Esophagus muscularis mucosa (tissue), 4 donors: ENCODE results near the gene HPD. TPM values are rescaled to one million over a fixed set of nuclear protein-coding genes. Genes with fewer than 3 reads are reported as not detected.
"Not testable (repeated sequence)": the region's sequence is repeated elsewhere in the genome, so short reads cannot be mapped to it uniquely, and the experiment has no call there.

ENCODE experiments used
- DNase-seq: peaks from one replicate; pipeline ENCODE4 v3.0.0-alpha.2; 2017; ENCODE audit errors: extremely low spot score
- H3K27ac ChIP-seq, 4 donors: fragments of 200-600 bp; sonication (generic); replicated peaks in 1 of 4; 1 replicate in 3 of 4; 2 replicates in 1 of 4; pipeline ENCODE4 v1.5.1; 2016 to 2019; ENCODE audit warnings: mild to moderate bottlenecking in 1 of 4
- H3K27me3 ChIP-seq, 4 donors: fragments of 200-600 bp; sonication (generic); one replicate each; pipeline versions ENCODE4 v1.5.1 to v1.6.0; 2016 to 2019
- H3K36me3 ChIP-seq, 4 donors: fragments of 200-600 bp; sonication (generic); one replicate each; pipeline ENCODE4 v1.5.1; 2016 to 2019
- H3K4me1 ChIP-seq, 4 donors: fragments of 200-600 bp; sonication (generic); one replicate each; pipeline ENCODE4 v1.5.1; 2016 to 2019
- H3K4me3 ChIP-seq, 4 donors: fragments of 200-600 bp; sonication (generic); 1 replicate in 2 of 4; 2 replicates in 2 of 4; pipeline ENCODE4 v1.5.1; 2016 to 2019; ENCODE audit warnings: mild to moderate bottlenecking in 4 of 4, moderate library complexity in 1 of 4
- H3K9me3 ChIP-seq, 4 donors: fragments of 200-600 bp; sonication (generic); 1 replicate in 3 of 4; 2 replicates in 1 of 4; pipeline ENCODE4 v1.5.1; 2016 to 2019
- EP300 ChIP-seq: sonication (generic); formaldehyde crosslinking; IDR thresholded peaks from one replicate; pipeline ENCODE4 v1.6.1; 2017; ENCODE audit warnings: antibody characterized with exemption
- POLR2A ChIP-seq: fragments of 450-650 bp; IDR thresholded peaks from one replicate; pipeline ENCODE4 v1.6.1; 2017; ENCODE audit warnings: antibody characterized with exemption, moderate library complexity, mild to moderate bottlenecking, low read depth
- POLR2AphosphoS5 ChIP-seq, 2 donors: sonication (generic); formaldehyde crosslinking; IDR thresholded peaks; one replicate each; pipeline ENCODE4 v1.6.1; 2017; ENCODE audit warnings: antibody characterized with exemption in 2 of 2
- WGBS: methylation state at CpG from one replicate; pipeline ENCODE4 v1.1.5; 2018; 5-methylcytosine and 5-hydroxymethylcytosine counted together
- intact Hi-C: fragments of 100-400 bp; cut with DNase I; formaldehyde crosslinking; loops from one replicate; pipeline ENCODE4 v1.15.1; 2023
- total RNA-seq, 4 donors: library from RNA; depleted of rRNA; stranded (reverse); fragments of >200 nt; gene quantifications; one replicate each; pipeline versions ENCODE4 v1.1.0 to v1.2.1, GENCODE V29; 2016
- TF ChIP-seq, protein P1 (sequence below), 3 experiments: fragments of 200-600 bp in 2 of 3; fragments of 450-650 bp in 1 of 3; sonication (generic) in 2 of 3; IDR thresholded peaks; one replicate each; pipeline ENCODE4 v1.5.1; 2017 to 2019; ENCODE audit warnings: antibody characterized with exemption in 3 of 3, mild to moderate bottlenecking in 2 of 3, moderate library complexity in 1 of 3

The HPD gene
- total RNA-seq, 4 donors from 2014 or later, result 0.65 to 3.3 (median 1.3) TPM

DNA sequence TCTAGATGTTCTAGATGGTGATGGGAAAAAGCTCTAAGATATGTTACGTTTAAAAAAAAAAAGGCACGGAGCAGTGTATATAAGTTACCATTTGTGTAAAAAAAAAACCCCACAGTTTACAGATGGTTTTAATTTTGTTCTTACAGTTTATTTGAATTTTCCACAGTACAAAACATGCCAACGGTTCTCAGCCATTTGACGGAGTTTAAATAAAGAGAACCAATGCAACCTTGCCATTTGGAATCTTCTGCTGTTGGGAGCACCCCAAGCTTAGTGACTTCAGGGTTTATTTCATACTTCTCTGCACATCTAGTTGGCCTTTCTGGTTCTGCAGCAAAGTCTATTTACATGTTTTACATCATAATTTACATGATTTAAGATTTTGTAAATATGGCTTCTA, 7.7 kb upstream of the HPD start:
- H3K27me3 ChIP-seq, result no peaks in the 10 kb centered on the region
- no peak for DNase-seq
- no peak overlapping the region for H3K27ac ChIP-seq
- no peaks in the 10 kb centered on the region for H3K9me3 ChIP-seq
- no peak overlapping the region for H3K4me3 ChIP-seq
- no peaks in the 10 kb centered on the region for H3K36me3 ChIP-seq
- peaks cover 0 to 3% (median 0%) of the 10 kb centered on the region in 4 donors for H3K4me1 ChIP-seq
- WGBS, result 52% methylated on average over 4 of the region's 4 CpGs
- TF ChIP-seq POLR2A, result no peak
- no peak for TF ChIP-seq POLR2AphosphoS5 (IDR thresholded peaks at IDR 0.05)
- TF ChIP-seq, protein P1, sequence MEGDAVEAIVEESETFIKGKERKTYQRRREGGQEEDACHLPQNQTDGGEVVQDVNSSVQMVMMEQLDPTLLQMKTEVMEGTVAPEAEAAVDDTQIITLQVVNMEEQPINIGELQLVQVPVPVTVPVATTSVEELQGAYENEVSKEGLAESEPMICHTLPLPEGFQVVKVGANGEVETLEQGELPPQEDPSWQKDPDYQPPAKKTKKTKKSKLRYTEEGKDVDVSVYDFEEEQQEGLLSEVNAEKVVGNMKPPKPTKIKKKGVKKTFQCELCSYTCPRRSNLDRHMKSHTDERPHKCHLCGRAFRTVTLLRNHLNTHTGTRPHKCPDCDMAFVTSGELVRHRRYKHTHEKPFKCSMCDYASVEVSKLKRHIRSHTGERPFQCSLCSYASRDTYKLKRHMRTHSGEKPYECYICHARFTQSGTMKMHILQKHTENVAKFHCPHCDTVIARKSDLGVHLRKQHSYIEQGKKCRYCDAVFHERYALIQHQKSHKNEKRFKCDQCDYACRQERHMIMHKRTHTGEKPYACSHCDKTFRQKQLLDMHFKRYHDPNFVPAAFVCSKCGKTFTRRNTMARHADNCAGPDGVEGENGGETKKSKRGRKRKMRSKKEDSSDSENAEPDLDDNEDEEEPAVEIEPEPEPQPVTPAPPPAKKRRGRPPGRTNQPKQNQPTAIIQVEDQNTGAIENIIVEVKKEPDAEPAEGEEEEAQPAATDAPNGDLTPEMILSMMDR (IDR thresholded peaks at IDR 0.05), result no peak
- no peak for TF ChIP-seq EP300
- intact Hi-C loops, result no loop called here

DNA sequence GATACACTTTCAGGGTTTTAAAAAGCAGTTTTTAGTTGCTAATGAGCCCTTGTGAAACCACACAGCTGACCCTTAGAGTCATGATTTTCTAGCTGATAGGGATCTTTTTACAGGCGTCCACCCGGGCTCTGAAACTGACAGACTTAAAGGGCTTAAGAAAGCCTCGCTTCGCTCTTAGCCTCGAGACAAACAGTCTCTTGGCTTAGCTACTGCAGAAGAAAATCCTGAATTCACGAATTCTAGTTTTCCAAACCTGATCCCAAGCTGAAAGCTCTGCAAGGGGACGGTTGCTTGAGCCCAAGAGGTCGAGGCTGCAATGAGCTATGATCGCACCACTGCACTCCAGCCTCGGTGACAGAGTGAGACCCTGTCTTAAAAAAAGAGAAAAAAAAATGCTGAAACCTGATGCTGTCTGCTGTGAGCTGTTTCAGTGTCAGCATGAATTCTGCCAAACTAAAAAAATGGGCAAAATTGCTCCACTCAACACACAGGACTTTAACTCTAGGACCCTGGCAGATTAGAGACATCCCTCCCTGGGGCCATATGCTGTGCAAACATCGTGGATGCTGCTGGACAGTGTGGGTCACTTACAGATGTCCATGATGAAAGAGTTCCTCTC, 3.1 kb upstream of the HPD start:
- intact Hi-C loops, result no loop called here
- no peak for DNase-seq
- peaks cover 15 to 31% (median 25%) of the 10 kb centered on the region in 4 donors for H3K4me1 ChIP-seq
- whole genome bisulfite sequencing, result 48% methylated on average over 11 of the region's 11 CpGs
- no peak overlapping the region for H3K4me3 ChIP-seq
- peak overlapping the region in 2 of 4 donors; percentile 15 to 43 for H3K27ac ChIP-seq
- no peaks in the 10 kb centered on the region for H3K36me3 ChIP-seq
- no peaks in the 10 kb centered on the region for H3K9me3 ChIP-seq
- H3K27me3 ChIP-seq, result no peaks in the 10 kb centered on the region
- TF ChIP-seq POLR2AphosphoS5 (IDR thresholded peaks at IDR 0.05) (no peak), EP300 (no peak), POLR2A (no peak)
- TF ChIP-seq, protein P1 (IDR thresholded peaks at IDR 0.05), result no peak

DNA sequence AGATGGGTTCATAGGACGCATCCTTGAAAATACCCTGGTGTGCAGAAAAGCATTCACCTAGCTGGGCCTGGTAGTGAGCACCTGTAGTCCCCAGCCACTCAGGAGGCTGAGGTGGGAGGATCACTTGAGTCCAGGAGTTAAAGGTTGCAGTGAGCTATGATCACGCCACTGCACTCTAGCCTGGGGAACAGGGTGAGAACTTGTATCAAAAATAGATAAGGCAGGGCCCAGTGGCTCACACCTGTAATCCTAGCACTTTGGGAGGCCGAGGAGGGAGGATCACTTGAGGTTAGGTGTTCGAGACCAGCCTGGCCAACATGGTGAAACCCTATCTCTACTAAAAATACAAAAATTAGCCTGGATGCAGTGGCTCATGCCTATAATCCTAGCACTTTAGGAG, 2.0 kb upstream of the HPD start:
- WGBS, result 100% methylated on average over 4 of the region's 4 CpGs
- Histone ChIP-seq H3K4me1 (peaks cover 15 to 31% (median 25%) of the 10 kb centered on the region in 4 donors), H3K27ac (peak overlapping the region in 1 of 4 donors; percentile 80)
- H3K27me3 ChIP-seq, intact Hi-C loops, H3K9me3 ChIP-seq, H3K4me3 ChIP-seq, H3K36me3 ChIP-seq, DNase-seq: not testable (repeated sequence)

DNA sequence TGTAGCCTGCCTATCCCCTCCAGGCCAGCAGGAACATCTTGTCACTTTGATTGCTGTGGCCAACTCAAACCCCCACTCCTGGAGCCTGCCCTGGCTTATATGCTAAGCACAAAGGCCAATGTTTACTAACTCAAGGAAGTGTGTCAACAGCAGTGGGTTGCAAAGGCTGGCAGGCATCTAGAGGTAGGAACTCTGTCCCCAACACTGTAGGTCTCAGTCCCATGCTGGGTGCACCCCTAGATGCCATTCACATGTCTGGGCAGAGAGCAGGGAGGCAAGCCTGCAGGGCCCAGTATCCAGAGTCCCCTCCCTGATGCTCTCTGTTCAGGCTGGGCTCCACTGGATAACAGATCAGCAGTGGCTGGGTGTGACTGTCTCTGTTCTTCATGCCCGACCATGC, 1.6 kb upstream of the HPD start:
- Histone ChIP-seq H3K9me3 (no peaks in the 10 kb centered on the region), H3K4me1 (peaks cover 15 to 31% (median 25%) of the 10 kb centered on the region in 4 donors), H3K27me3 (no peaks in the 10 kb centered on the region), H3K4me3 (no peak overlapping the region), H3K27ac (peak overlapping the region; percentile 78 to 86 (median 82)), H3K36me3 (no peaks in the 10 kb centered on the region)
- no peak for TF ChIP-seq EP300
- TF ChIP-seq POLR2A, result no peak
- TF ChIP-seq POLR2AphosphoS5 (IDR thresholded peaks at IDR 0.05), result no peak
- TF ChIP-seq, protein P1 (IDR thresholded peaks at IDR 0.05), result no peak
- no peak for DNase-seq
- intact Hi-C loops, result no loop called here
- WGBS, result no CpG with 5 or more reads among the region's 1 CpG

DNA sequence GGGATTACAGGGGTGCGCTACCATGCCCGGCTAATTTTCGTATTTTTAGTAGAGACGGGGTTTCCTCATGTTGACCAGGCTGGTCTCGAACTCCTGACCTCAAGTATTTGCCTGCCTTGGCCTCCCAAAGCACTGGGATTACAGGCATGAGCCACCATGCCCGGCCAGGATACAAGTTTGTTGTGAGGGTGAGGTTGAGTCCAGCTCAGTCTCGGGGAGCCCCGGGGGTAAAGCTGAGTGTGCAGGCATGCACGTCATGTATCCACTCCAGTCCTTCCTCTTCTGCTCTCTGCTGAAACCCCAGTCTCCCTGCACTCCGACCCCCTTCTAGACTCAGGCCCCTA, 369 bp downstream of the HPD start:
- Histone ChIP-seq H3K27ac (peak overlapping the region; percentile 78 to 86 (median 82)), H3K4me1 (peaks cover 15 to 31% (median 25%) of the 10 kb centered on the region in 4 donors), H3K4me3 (no peak overlapping the region), H3K36me3 (no peaks in the 10 kb centered on the region), H3K27me3 (no peaks in the 10 kb centered on the region), H3K9me3 (no peaks in the 10 kb centered on the region)
- intact Hi-C loops, result no loop called here
- no peak for DNase-seq
- no peak for TF ChIP-seq POLR2A
- no peak for TF ChIP-seq EP300
- no peak for TF ChIP-seq POLR2AphosphoS5 (IDR thresholded peaks at IDR 0.05)
- TF ChIP-seq, protein P1 (IDR thresholded peaks at IDR 0.05), result no peak
- 92% methylated on average over 10 of the region's 10 CpGs for WGBS
